Measurements from ENCODE around the gene DLX3. TPM values are rescaled to one million over a fixed set of nuclear protein-coding genes. Genes with fewer than 3 reads are reported as not detected.

Gene DLX3
- total RNA-seq, 1 experiment from 2014 or later, result 0.74 TPM

GRCh38 chr17:49992933-49993422, 2.0 kb downstream of the DLX3 start:
- Mint-ChIP-seq H3K4me3 (peak overlapping the region; percentile 61), H3K36me3 (no peaks in the 10 kb centered on the region), H3K27me3 (ENCODE audit: low read depth) (peaks cover 99% of the 10 kb centered on the region), H3K9me3 (no peaks in the 10 kb centered on the region), H3K27ac (no peak overlapping the region), H3K4me1 (peaks cover 32% of the 10 kb centered on the region)
- ChIA-PET CTCF (interaction anchor here (0.6 to 8.1 kb wide), 15 partner anchors 9 to 427 kb away, joined by 3 to 269 read pairs (median 4); partner anchors contain the start of gene DLX4), POLR2A (interaction anchor here (0.8 to 1.6 kb wide), 3 partner anchors 24 to 127 kb away, joined by 3 to 5 read pairs (median 4); partner anchors contain the start of gene DLX4)
- no peak for ATAC-seq
- DNase-seq (ENCODE audit: low spot score), result no peak
- TF ChIP-seq TP53 (CRISPR knock-in tag; IDR thresholded peaks at IDR 0.05) (no peak), IRF2 (CRISPR knock-in tag; IDR thresholded peaks at IDR 0.05; ENCODE audit: borderline replicate concordance, low read depth) (no peak), RELA (CRISPR knock-in tag; IDR thresholded peaks at IDR 0.05; ENCODE audit: borderline replicate concordance) (no peak), NR2C2 (CRISPR knock-in tag; IDR thresholded peaks at IDR 0.05) (no peak), TEAD1 (CRISPR knock-in tag; IDR thresholded peaks at IDR 0.05) (0 out of 2 replicates have a peak, but pooled peaks have one; percentile 12), CREM (CRISPR knock-in tag; IDR thresholded peaks at IDR 0.05) (no peak), ZNF232 (CRISPR knock-in tag; IDR thresholded peaks at IDR 0.05) (no peak), MAX (CRISPR knock-in tag; IDR thresholded peaks at IDR 0.05) (peak; percentile 70; the same call in 1 of the 2 replicates), SMAD4 (CRISPR knock-in tag; IDR thresholded peaks at IDR 0.05) (no peak), ZNF532 (CRISPR knock-in tag; IDR thresholded peaks at IDR 0.05; ENCODE audit: borderline replicate concordance) (no peak), ZNF281 (CRISPR knock-in tag; IDR thresholded peaks at IDR 0.05) (0 out of 2 replicates have a peak, but pooled peaks have one; percentile 23), ESRRA (CRISPR knock-in tag; IDR thresholded peaks at IDR 0.05; ENCODE audit: borderline replicate concordance) (no peak), E2F1 (CRISPR knock-in tag; IDR thresholded peaks at IDR 0.05) (peak; percentile 35; the same call in 1 of the 2 replicates), ZNF396 (CRISPR knock-in tag; IDR thresholded peaks at IDR 0.05; ENCODE audit: borderline replicate concordance) (no peak), ZNF219 (CRISPR knock-in tag; IDR thresholded peaks at IDR 0.05; ENCODE audit: borderline replicate concordance) (no peak), ZSCAN18 (CRISPR knock-in tag; IDR thresholded peaks at IDR 0.05) (no peak), EMX1 (CRISPR knock-in tag; IDR thresholded peaks at IDR 0.05) (no peak), ZNF317 (CRISPR knock-in tag; IDR thresholded peaks at IDR 0.05; ENCODE audit: borderline replicate concordance, low read depth) (no peak), HMGXB4 (CRISPR knock-in tag; IDR thresholded peaks at IDR 0.05) (no peak), MXD4 (CRISPR knock-in tag; IDR thresholded peaks at IDR 0.05; ENCODE audit: borderline replicate concordance) (no peak), NFYB (CRISPR knock-in tag; conservative IDR thresholded peaks at IDR 0.05; ENCODE audit: low read depth) (no peak), USF1 (CRISPR knock-in tag; IDR thresholded peaks at IDR 0.05) (0 out of 2 replicates have a peak, but pooled peaks have one; percentile 23), ELF4 (CRISPR knock-in tag; IDR thresholded peaks at IDR 0.05; ENCODE audit: low read depth) (no peak), MLX (CRISPR knock-in tag; IDR thresholded peaks at IDR 0.05) (no peak)

All from WTC11 (cell line).